Measurements from ENCODE around the gene CCDC86. TPM values are rescaled to one million over a fixed set of nuclear protein-coding genes. Genes with fewer than 3 reads are reported as not detected.
A peak's percentile ranks its signal among the peaks of the same experiment; 100 is the strongest.

CCDC86 gene
- total and polyA plus RNA-seq, 7 experiments from 2014 or later: 9.1 to 26.2 (median 12.4) TPM

DNA sequence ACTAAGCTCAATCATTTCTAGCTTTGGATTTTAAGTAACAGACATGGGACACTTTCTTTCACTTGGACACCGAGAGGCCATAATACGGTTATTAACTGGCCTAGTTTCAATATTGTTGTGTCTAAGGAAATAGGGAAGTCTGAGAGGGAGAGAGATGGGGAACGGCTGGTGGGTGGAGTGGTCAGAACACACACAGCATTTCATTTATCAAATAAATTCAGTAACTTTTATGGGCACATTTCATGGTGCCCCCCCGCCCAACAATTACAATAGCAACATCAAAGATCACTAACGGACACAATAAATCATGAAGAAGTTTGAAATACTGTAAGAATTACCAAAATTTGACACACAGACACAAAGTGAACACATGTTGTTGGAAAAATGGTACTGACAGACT is 53.8 kb downstream of the CCDC86 start:
- H3K27ac Mint-ChIP-seq: peak overlapping the region in 3 of 9 donors; percentile 21 to 58 (median 48)
- Histone ChIP-seq H3K27me3 (ENCODE audit: control insufficient read depth in 2 of 2, insufficient read depth in 2 of 2, low read length in 2 of 2) (no peaks in the 10 kb centered on the region), H3K4me1 (ENCODE audit: control insufficient read depth in 2 of 2, insufficient read depth in 2 of 2, low read length in 2 of 2) (peaks cover 0 to 3% of the 10 kb centered on the region in 2 donors), H3K9me3 (ENCODE audit: control insufficient read depth in 2 of 3, low read length in 3 of 3) (no peaks in the 10 kb centered on the region), H3K36me3 (ENCODE audit: control insufficient read depth in 2 of 3, insufficient read depth in 3 of 3, low read length in 3 of 3) (peaks cover 39 to 88% (median 51%) of the 10 kb centered on the region in 3 experiments), H3K27ac (ENCODE audit: low read depth, low read length) (no peak overlapping the region), H3K4me3 (ENCODE audit: low read length) (no peak overlapping the region)
- DNase-seq (no peak), ATAC-seq (no peak)
- H3K36me3 Mint-ChIP-seq: peaks cover 14 to 60% (median 37%) of the 10 kb centered on the region in 5 donors
- intact Hi-C loops (cut with micrococcal nuclease): loop anchor here in 1 of 2 donors (5.0 kb wide), 1 partner anchor 118 kb away; no protein-coding TSS in a partner anchor
- ChIA-PET POLR2A (interaction anchor here (1.1 to 3.0 kb wide), 2 partner anchors 9 to 18 kb away, joined by 3 to 15 read pairs; partner anchors contain the start of gene TMEM109), CTCF (interaction anchor here (1.2 kb wide), 1 partner anchor 9 kb away, joined by 5 read pairs; no protein-coding TSS in a partner anchor)
- peaks cover 0 to 10% (median 7%) of the 10 kb centered on the region in 7 donors for H3K4me1 Mint-ChIP-seq
- no peaks in the 10 kb centered on the region for H3K9me3 Mint-ChIP-seq
- H3K27me3 Mint-ChIP-seq: no peaks in the 10 kb centered on the region
- H3K4me3 Mint-ChIP-seq: no peak overlapping the region

GRCh38 chr11:60897496-60897895 is 55.6 kb downstream of the CCDC86 start:
- no peaks in the 10 kb centered on the region for H3K9me3 ChIP-seq (ENCODE audit: control insufficient read depth in 2 of 3, low read length in 3 of 3)
- intact Hi-C loops (cut with micrococcal nuclease): loop anchor here in 1 of 2 donors (5.0 kb wide), 1 partner anchor 120 kb away; no protein-coding TSS in a partner anchor
- H3K4me3 ChIP-seq (ENCODE audit: low read length): no peak overlapping the region
- DNase-seq (no peak), ATAC-seq (no peak)
- CTCF ChIA-PET: interaction anchor here (0.7 kb wide), 1 partner anchor 11 kb away, joined by 3 read pairs; no protein-coding TSS in a partner anchor
- H3K4me1 Mint-ChIP-seq: peaks cover 3 to 11% (median 9%) of the 10 kb centered on the region in 7 donors
- no peaks in the 10 kb centered on the region for H3K9me3 Mint-ChIP-seq
- H3K4me1 ChIP-seq (ENCODE audit: control insufficient read depth in 2 of 2, insufficient read depth in 2 of 2, low read length in 2 of 2): peaks cover 0 to 3% of the 10 kb centered on the region in 2 donors
- no peaks in the 10 kb centered on the region for H3K27me3 Mint-ChIP-seq
- POLR2A ChIA-PET: interaction anchor here (3.0 kb wide), 1 partner anchor 7 kb away, joined by 15 read pairs; no protein-coding TSS in a partner anchor
- H3K36me3 ChIP-seq (ENCODE audit: control insufficient read depth in 2 of 3, insufficient read depth in 3 of 3, low read length in 3 of 3): peaks cover 44 to 89% (median 62%) of the 10 kb centered on the region in 3 experiments
- H3K27ac ChIP-seq (ENCODE audit: low read depth, low read length): no peak overlapping the region
- no peak overlapping the region for H3K4me3 Mint-ChIP-seq
- no peaks in the 10 kb centered on the region for H3K27me3 ChIP-seq (ENCODE audit: control insufficient read depth in 2 of 2, insufficient read depth in 2 of 2, low read length in 2 of 2)
- peak overlapping the region in 1 of 9 donors; percentile 2 for H3K27ac Mint-ChIP-seq
- peaks cover 14 to 70% (median 39%) of the 10 kb centered on the region in 5 donors for H3K36me3 Mint-ChIP-seq

GRCh38 chr11:60899046-60899936 is 57.4 kb downstream of the CCDC86 start:
- peak in 7 of 9 donors; percentile 11 to 56 (median 37) for DNase-seq
- H3K27me3 ChIP-seq (ENCODE audit: control insufficient read depth in 2 of 2, insufficient read depth in 2 of 2, low read length in 2 of 2): no peaks in the 10 kb centered on the region
- POLR2A ChIA-PET: interaction anchor here (0.5 to 2.4 kb wide), 4 partner anchors 14 to 250 kb away, joined by 3 to 7 read pairs (median 5); partner anchors contain the start of gene TMEM109
- CTCF ChIA-PET: interaction anchor here (0.7 to 2.5 kb wide), 8 partner anchors 9 to 160 kb away, joined by 3 to 15 read pairs (median 6); partner anchors contain the start of genes PTGDR2 and TMEM109
- intact Hi-C loops (cut with micrococcal nuclease): loop anchor here (1.0 to 5.0 kb wide), 4 partner anchors 16 to 288 kb away; partner anchors contain the start of gene TMEM109 (in 1 of the 2)
- Mint-ChIP-seq H3K4me1 (peaks cover 10 to 25% (median 20%) of the 10 kb centered on the region in 7 donors), H3K9me3 (no peaks in the 10 kb centered on the region), H3K36me3 (peaks cover 14 to 74% (median 41%) of the 10 kb centered on the region in 5 donors), H3K27me3 (no peaks in the 10 kb centered on the region), H3K27ac (peak overlapping the region in 3 of 9 donors; percentile 16 to 51 (median 38)), H3K4me3 (no peak overlapping the region)
- no peaks in the 10 kb centered on the region for H3K9me3 ChIP-seq (ENCODE audit: control insufficient read depth in 2 of 3, low read length in 3 of 3)
- ATAC-seq: peak; percentile 95
- peaks cover 53 to 92% (median 62%) of the 10 kb centered on the region in 3 experiments for H3K36me3 ChIP-seq (ENCODE audit: control insufficient read depth in 2 of 3, insufficient read depth in 3 of 3, low read length in 3 of 3)
- peaks cover 0 to 3% of the 10 kb centered on the region in 2 donors for H3K4me1 ChIP-seq (ENCODE audit: control insufficient read depth in 2 of 2, insufficient read depth in 2 of 2, low read length in 2 of 2)
- no peak overlapping the region for H3K27ac ChIP-seq (ENCODE audit: low read depth, low read length)
- no peak overlapping the region for H3K4me3 ChIP-seq (ENCODE audit: low read length)

DNA sequence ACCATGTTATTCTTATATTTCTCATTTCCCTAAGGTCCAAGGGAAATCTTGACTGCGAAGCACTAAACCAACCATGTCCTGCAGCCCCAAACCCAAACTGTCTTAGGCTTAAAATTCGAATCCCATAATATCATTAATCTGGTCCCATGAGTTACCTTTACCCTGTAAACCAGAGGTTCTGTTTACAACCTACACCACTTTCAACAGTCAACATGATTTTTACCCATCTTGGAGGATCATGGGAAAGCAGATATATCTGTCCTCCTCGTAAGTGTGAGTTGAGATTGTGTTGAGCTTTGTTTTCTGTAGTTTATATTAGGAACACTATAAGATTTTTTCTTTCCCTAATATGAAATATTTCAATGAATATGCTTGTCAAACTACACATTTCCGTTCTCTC is 58.1 kb downstream of the CCDC86 start:
- no peaks in the 10 kb centered on the region for H3K9me3 ChIP-seq (ENCODE audit: control insufficient read depth in 2 of 3, low read length in 3 of 3)
- ChIA-PET POLR2A (interaction anchor here (2.4 kb wide), 1 partner anchor 16 kb away, joined by 7 read pairs; no protein-coding TSS in a partner anchor), CTCF (interaction anchor here (1.4 to 2.5 kb wide), 5 partner anchors 10 to 44 kb away, joined by 5 to 15 read pairs (median 7); partner anchors contain the start of genes PTGDR2 and TMEM109)
- H3K27me3 ChIP-seq (ENCODE audit: control insufficient read depth in 2 of 2, insufficient read depth in 2 of 2, low read length in 2 of 2): no peaks in the 10 kb centered on the region
- no peak for ATAC-seq
- intact Hi-C loops (cut with micrococcal nuclease): loop anchor here (1.0 to 5.0 kb wide), 4 partner anchors 15 to 287 kb away; partner anchors contain the start of gene TMEM109 (in 1 of the 2)
- Mint-ChIP-seq H3K27ac (peak overlapping the region in 1 of 9 donors; percentile 16), H3K9me3 (no peaks in the 10 kb centered on the region), H3K4me1 (peaks cover 16 to 31% (median 27%) of the 10 kb centered on the region in 7 donors), H3K27me3 (no peaks in the 10 kb centered on the region), H3K36me3 (peaks cover 14 to 71% (median 38%) of the 10 kb centered on the region in 5 donors), H3K4me3 (no peak overlapping the region)
- no peak overlapping the region for H3K27ac ChIP-seq (ENCODE audit: low read depth, low read length)
- no peak overlapping the region for H3K4me3 ChIP-seq (ENCODE audit: low read length)
- no peak for DNase-seq
- H3K36me3 ChIP-seq (ENCODE audit: control insufficient read depth in 2 of 3, insufficient read depth in 3 of 3, low read length in 3 of 3): peaks cover 53 to 85% (median 58%) of the 10 kb centered on the region in 3 experiments
- peaks cover 3 to 8% of the 10 kb centered on the region in 2 donors for H3K4me1 ChIP-seq (ENCODE audit: control insufficient read depth in 2 of 2, insufficient read depth in 2 of 2, low read length in 2 of 2)

Other genes with a start within 250 kb of the CCDC86 start
- not detected for gene MS4A8, start 142.5 kb upstream of the CCDC86 start, total RNA-seq
- gene MS4A8, start 142.5 kb upstream of the CCDC86 start, polyA plus RNA-seq: not detected
- gene MS4A18, start 117.4 kb upstream of the CCDC86 start, total RNA-seq: not detected
- not detected for gene MS4A18, start 117.4 kb upstream of the CCDC86 start, polyA plus RNA-seq
- not detected for gene MS4A15, start 85.2 kb upstream of the CCDC86 start, total RNA-seq
- not detected for gene MS4A15, start 85.2 kb upstream of the CCDC86 start, polyA plus RNA-seq
- gene MS4A10, start 56.8 kb upstream of the CCDC86 start, total RNA-seq: not detected
- not detected for gene MS4A10, start 56.8 kb upstream of the CCDC86 start, polyA plus RNA-seq
- gene PTGDR2, start 13.8 kb downstream of the CCDC86 start, total RNA-seq: 1 to 10 TPM in 2 of 5 experiments, under 1 TPM in 2, not detected in 1; 0.57 to 4.5 (median 0.96) TPM
- under 1 TPM in 1 of 2 donors, not detected in 1; 0.08 TPM for gene PTGDR2, start 13.8 kb downstream of the CCDC86 start, polyA plus RNA-seq
- not detected for gene ZP1, start 25.4 kb downstream of the CCDC86 start, total RNA-seq
- not detected for gene ZP1, start 25.4 kb downstream of the CCDC86 start, polyA plus RNA-seq
- 100 to 1,000 TPM in 1 of 5 experiments, 10 to 100 TPM in 4; 72.8 to 139 (median 85.6) TPM for gene PRPF19, start 64.5 kb downstream of the CCDC86 start, total RNA-seq
- 10 to 100 TPM; 17.9 to 20.0 TPM for gene PRPF19, start 64.5 kb downstream of the CCDC86 start, polyA plus RNA-seq
- 10 to 100 TPM; 49.8 to 99.8 (median 56.9) TPM for gene TMEM109, start 72.0 kb downstream of the CCDC86 start, total RNA-seq
- 100 to 1,000 TPM; 208 to 287 TPM for gene TMEM109, start 72.0 kb downstream of the CCDC86 start, polyA plus RNA-seq
- gene TMEM132A, start 82.3 kb downstream of the CCDC86 start, total RNA-seq: under 1 TPM in 2 of 5 experiments, not detected in 3; 0.57 to 0.58 TPM
- not detected for gene TMEM132A, start 82.3 kb downstream of the CCDC86 start, polyA plus RNA-seq
- gene SLC15A3, start 110.1 kb downstream of the CCDC86 start, total RNA-seq: 100 to 1,000 TPM in 1 of 5 experiments, 10 to 100 TPM in 3, 1 to 10 TPM in 1; 2.9 to 101 (median 10.8) TPM
- 1 to 10 TPM in 1 of 2 donors, under 1 TPM in 1; 0.85 to 2.6 TPM for gene SLC15A3, start 110.1 kb downstream of the CCDC86 start, polyA plus RNA-seq
- gene CD6, start 129.6 kb downstream of the CCDC86 start, total RNA-seq: 100 to 1,000 TPM; 361 to 653 (median 430) TPM
- 100 to 1,000 TPM; 195 to 303 TPM for gene CD6, start 129.6 kb downstream of the CCDC86 start, polyA plus RNA-seq

Data from naive thymus-derived CD4-positive, alpha-beta T cell (primary cell).